NCI-H1048 (cell line): Measurements from ENCODE around the gene EPN2.

Experiments
- DNase-seq: peaks from one replicate; lab custom pipeline; 2025; lab: John Stamatoyannopoulos, UW

Gene EPN2

GRCh38 chr17:19311421-19312215 lies 74.5 kb downstream of the EPN2 start:
- no peak for DNase-seq

GRCh38 chr17:19312406-19312805 lies 75.2 kb downstream of the EPN2 start:
- no peak for DNase-seq

- no peak for DNase-seq
Measured at GRCh38 chr17:19313066-19313745, 76.0 kb downstream of the EPN2 start.

- no peak for DNase-seq
Measured at GRCh38 chr17:19313746-19314651, 76.8 kb downstream of the EPN2 start.

GRCh38 chr17:19315104-19315503 lies 77.9 kb downstream of the EPN2 start:
- DNase-seq = no peak

- no peak for DNase-seq
Measured at GRCh38 chr17:19316761-19317358, 79.7 kb downstream of the EPN2 start.

- no peak for DNase-seq
Measured at GRCh38 chr17:19317359-19318095, 80.4 kb downstream of the EPN2 start.

GRCh38 chr17:19318611-19319010 lies 81.4 kb downstream of the EPN2 start:
- DNase-seq = no peak

- no peak for DNase-seq
Measured at GRCh38 chr17:19319771-19320505, 82.8 kb downstream of the EPN2 start.

- no peak for DNase-seq
Measured at GRCh38 chr17:19320876-19321275, 83.7 kb downstream of the EPN2 start.

- DNase-seq = no peak
Measured at GRCh38 chr17:19321481-19322128, 84.4 kb downstream of the EPN2 start.

- DNase-seq = no peak
Measured at GRCh38 chr17:19322129-19322505, 85.0 kb downstream of the EPN2 start.

GRCh38 chr17:19322861-19323260 lies 85.7 kb downstream of the EPN2 start:
- DNase-seq = no peak

- no peak for DNase-seq
Measured at GRCh38 chr17:19325542-19325941, 88.4 kb downstream of the EPN2 start.

- no peak for DNase-seq
Measured at GRCh38 chr17:19327031-19327783, 90.0 kb downstream of the EPN2 start.

GRCh38 chr17:19328441-19329061 lies 91.4 kb downstream of the EPN2 start:
- no peak for DNase-seq

GRCh38 chr17:19329136-19329535 lies 92.0 kb downstream of the EPN2 start:
- no peak for DNase-seq

GRCh38 chr17:19329839-19330238 lies 92.7 kb downstream of the EPN2 start:
- no peak for DNase-seq

- no peak for DNase-seq
Measured at GRCh38 chr17:19330271-19330670, 93.1 kb downstream of the EPN2 start.
